Erythroblast (primary cell): Measurements from ENCODE around the gene CD3E.

Experiments used
- GATA1 ChIP-seq: IDR thresholded peaks from 2 replicates; pipeline ENCODE4 v1.6.1; 2011; ENCODE audit warnings: low read depth, mild to moderate bottlenecking, control low read depth, low read length, moderate library complexity
- POLR2A ChIP-seq: IDR thresholded peaks from 2 replicates; pipeline ENCODE4 v1.6.1; 2011; ENCODE audit warnings: mild to moderate bottlenecking, low read length

DNA sequence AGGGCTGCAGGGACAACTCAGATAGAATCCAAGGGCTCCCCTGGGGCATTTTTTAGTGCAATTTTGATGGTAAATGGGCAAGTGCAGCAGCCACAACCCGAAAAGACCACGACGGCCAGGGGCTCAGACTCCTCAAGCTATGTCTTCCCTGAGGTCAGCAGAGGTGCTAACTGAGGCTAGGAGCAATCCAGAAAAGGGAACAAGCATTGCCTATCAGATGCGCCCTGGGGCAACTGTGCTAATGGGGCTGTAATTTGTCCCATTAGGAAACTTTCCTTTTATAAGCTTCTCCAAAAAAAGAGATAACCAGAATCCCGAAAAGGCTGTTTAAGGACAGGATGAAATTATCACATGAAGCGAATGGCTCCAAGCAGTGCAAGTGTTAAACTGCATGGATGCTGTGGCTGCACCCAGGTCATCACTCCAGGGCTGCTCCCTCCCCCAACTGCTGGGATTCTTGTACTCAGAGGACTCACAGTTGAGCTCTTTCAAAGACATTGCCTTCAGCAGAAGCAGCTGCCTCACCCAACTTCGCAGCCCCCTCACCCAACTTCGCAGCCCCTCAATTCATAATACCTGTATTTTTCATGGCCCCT lies 2.8 kb upstream of the CD3E start:
- no peak for TF ChIP-seq POLR2A
- no peak for TF ChIP-seq GATA1
